Liver (tissue), 9 donors: ENCODE results near the gene SLC43A3. TPM values are rescaled to one million over a fixed set of nuclear protein-coding genes. Genes with fewer than 3 reads are reported as not detected.

Experiments used
- DNase-seq: peaks from one replicate; pipeline ENCODE4 v3.0.0-alpha.2; 2017; ENCODE audit warnings: low spot score
- H3K27ac ChIP-seq, 2 donors: one replicate each; pipeline ENCODE4 v1.7.0; 2013; ENCODE audit warnings: inconsistent platforms in 2 of 2, low read length in 2 of 2, control low read depth in 1 of 2, low read depth in 1 of 2, mild to moderate bottlenecking in 1 of 2
- H3K27me3 ChIP-seq, 4 donors: one replicate each; pipeline versions ENCODE4 v1.6.1 to v1.7.0; 2013; ENCODE audit warnings: low read length in 3 of 4, inconsistent platforms in 1 of 4, mild to moderate bottlenecking in 1 of 4, moderate library complexity in 1 of 4; ENCODE audit not compliant: control insufficient read depth in 4 of 4, insufficient read depth in 4 of 4
- H3K36me3 ChIP-seq, 4 donors: one replicate each; pipeline versions ENCODE4 v1.6.1 to v1.7.0; 2013; ENCODE audit warnings: low read length in 3 of 4, mild to moderate bottlenecking in 3 of 4, low read depth in 1 of 4, moderate library complexity in 1 of 4; ENCODE audit not compliant: control insufficient read depth in 4 of 4, insufficient read depth in 3 of 4
- H3K4me1 ChIP-seq, 4 donors: one replicate each; pipeline versions ENCODE4 v1.6.1 to v1.7.0; 2013; ENCODE audit warnings: low read length in 3 of 4, mild to moderate bottlenecking in 3 of 4, moderate library complexity in 1 of 4; ENCODE audit not compliant: control insufficient read depth in 4 of 4, insufficient read depth in 4 of 4
- H3K4me3 ChIP-seq, 3 donors: one replicate each; pipeline versions ENCODE4 v1.6.1 to v1.7.0; 2013; ENCODE audit warnings: low read length in 3 of 3, control low read depth in 1 of 3, low read depth in 1 of 3, mild to moderate bottlenecking in 1 of 3
- H3K9ac ChIP-seq, 2 donors: one replicate each; pipeline ENCODE4 v1.7.0; 2013; ENCODE audit warnings: low read length in 2 of 2, mild to moderate bottlenecking in 2 of 2, moderate library complexity in 2 of 2, control low read depth in 1 of 2, low read depth in 1 of 2
- H3K9me3 ChIP-seq, 4 donors: one replicate each; pipeline versions ENCODE4 v1.6.1 to v1.7.0; 2013; ENCODE audit warnings: low read length in 3 of 4; ENCODE audit not compliant: control insufficient read depth in 4 of 4
- FOXA2 ChIP-seq: IDR thresholded peaks from 2 replicates; pipeline ENCODE4 v1.6.1; 2016; ENCODE audit warnings: antibody characterized with exemption
- GABPA ChIP-seq, 2 donors: IDR thresholded peaks in 1 of 2; conservative IDR thresholded peaks in 1 of 2; 2 replicates each; pipeline ENCODE4 v1.6.1; 2016; ENCODE audit warnings: antibody characterized with exemption in 2 of 2, mild to moderate bottlenecking in 1 of 2, moderate library complexity in 1 of 2
- JUND ChIP-seq, 2 donors: IDR thresholded peaks; 2 replicates each; pipeline ENCODE4 v1.6.1; 2016; ENCODE audit warnings: antibody characterized with exemption in 2 of 2
- NR2F2 ChIP-seq: IDR thresholded peaks from 2 replicates; pipeline ENCODE4 v1.6.1; 2016; ENCODE audit warnings: antibody characterized with exemption
- RAD21 ChIP-seq, 2 donors: IDR thresholded peaks; 2 replicates each; pipeline ENCODE4 v1.6.1; 2016; ENCODE audit warnings: antibody characterized with exemption in 2 of 2, mild to moderate bottlenecking in 2 of 2
- SP1 ChIP-seq: IDR thresholded peaks from 2 replicates; pipeline ENCODE4 v1.6.1; 2018; ENCODE audit warnings: antibody characterized with exemption, mild to moderate bottlenecking
- YY1 ChIP-seq: IDR thresholded peaks from 2 replicates; pipeline ENCODE4 v1.6.1; 2016; ENCODE audit warnings: antibody characterized with exemption, mild to moderate bottlenecking
- WGBS: extraction: QIAGEN DNeasy Blood & Tissue Kit; methylation state at CpG from one replicate; pipeline ENCODE4 v1.1.7; 2013; 5-methylcytosine and 5-hydroxymethylcytosine counted together
- polyA plus RNA-seq, 2 donors: library from polyadenylated mRNA; stranded (reverse) in 1 of 2; unstranded in 1 of 2; fragments of 200-250 nt in 1 of 2; fragments of >200 nt in 1 of 2; fragmentation: Nextera tagmentation in 1 of 2; extraction: Ambion mirVana in 1 of 2; gene quantifications; one replicate each; pipeline versions ENCODE4 v1.2.1 to v1.2.3, GENCODE V29; 2013 to 2015
- total RNA-seq, 2 donors: library from RNA; depleted of rRNA; stranded (reverse); fragments of >200 nt; gene quantifications; one replicate each; pipeline ENCODE4 v1.2.3, GENCODE V29; 2014
- TF ChIP-seq, protein P1 (sequence below): IDR thresholded peaks from 2 replicates; pipeline ENCODE4 v1.6.1; 2016; ENCODE audit warnings: antibody characterized with exemption
- TF ChIP-seq, protein P2 (sequence below): IDR thresholded peaks from 2 replicates; pipeline ENCODE4 v1.6.1; 2016; ENCODE audit warnings: antibody characterized with exemption, mild to moderate bottlenecking
- TF ChIP-seq, protein P3 (sequence below): fragments of 150-350 bp; IDR thresholded peaks from 2 replicates; pipeline ENCODE4 v1.5.1; 2017; ENCODE audit warnings: improper control_type of control experiment, low read depth, low read length; ENCODE audit not compliant: missing input control
- donor health status: healthy.
- donor health status: healthy.
- donor health status: healthy.
- donor health status: healthy.
- donor health status: healthy.

Gene SLC43A3
- total and polyA plus RNA-seq, 4 donors: 47.2 to 152 (median 93.0) TPM

GRCh38 chr11:57394203-57394965, 32.5 kb downstream of the SLC43A3 start:
- no peaks in the 10 kb centered on the region for H3K9me3 ChIP-seq
- no peak for DNase-seq
- H3K4me1 ChIP-seq: peaks cover 0 to 4% (median 2%) of the 10 kb centered on the region in 4 donors
- 86% methylated on average over 4 of the region's 4 CpGs for WGBS
- H3K9ac ChIP-seq: no peak overlapping the region
- H3K27me3 ChIP-seq: no peaks in the 10 kb centered on the region
- H3K4me3 ChIP-seq: no peak overlapping the region
- no peak overlapping the region for H3K27ac ChIP-seq
- TF ChIP-seq, protein P1, sequence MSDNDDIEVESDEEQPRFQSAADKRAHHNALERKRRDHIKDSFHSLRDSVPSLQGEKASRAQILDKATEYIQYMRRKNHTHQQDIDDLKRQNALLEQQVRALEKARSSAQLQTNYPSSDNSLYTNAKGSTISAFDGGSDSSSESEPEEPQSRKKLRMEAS: no peak
- no peak for TF ChIP-seq JUND (IDR thresholded peaks at IDR 0.05)
- H3K36me3 ChIP-seq: no peaks in the 10 kb centered on the region

DNA sequence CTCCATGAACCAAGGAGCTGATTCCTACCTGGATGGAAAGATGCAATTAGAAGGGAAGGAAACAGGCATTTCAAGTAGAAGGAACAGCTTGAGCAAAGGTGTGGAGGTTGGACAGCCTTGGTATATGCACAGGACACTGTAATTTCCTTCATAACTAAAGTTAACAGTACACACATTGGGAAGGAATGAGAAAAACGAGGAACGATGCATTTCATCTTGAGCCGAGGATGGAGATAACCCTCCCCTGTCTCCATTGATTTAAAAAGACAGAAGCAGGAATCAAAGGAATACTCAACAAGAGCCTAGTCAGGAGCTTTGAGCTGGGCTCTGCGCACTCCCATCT, 34.2 kb downstream of the SLC43A3 start:
- H3K9me3 ChIP-seq: no peaks in the 10 kb centered on the region
- no peak overlapping the region for H3K9ac ChIP-seq
- no peak overlapping the region for H3K27ac ChIP-seq
- no peak for DNase-seq
- TF ChIP-seq, protein P1: no peak
- H3K27me3 ChIP-seq: no peaks in the 10 kb centered on the region
- H3K4me1 ChIP-seq: peaks cover 0 to 4% (median 2%) of the 10 kb centered on the region in 4 donors
- H3K4me3 ChIP-seq: no peak overlapping the region
- WGBS: 93% methylated on average over 4 of the region's 4 CpGs
- no peaks in the 10 kb centered on the region for H3K36me3 ChIP-seq

- Histone ChIP-seq H3K36me3 (no peaks in the 10 kb centered on the region), H3K4me3 (no peak overlapping the region), H3K9ac (no peak overlapping the region), H3K27me3 (no peaks in the 10 kb centered on the region), H3K9me3 (no peaks in the 10 kb centered on the region), H3K27ac (no peak overlapping the region), H3K4me1 (peaks cover 0 to 2% (median 1%) of the 10 kb centered on the region in 4 donors)
- WGBS: 94% methylated on average over 8 of the region's 8 CpGs
- TF ChIP-seq, protein P2, sequence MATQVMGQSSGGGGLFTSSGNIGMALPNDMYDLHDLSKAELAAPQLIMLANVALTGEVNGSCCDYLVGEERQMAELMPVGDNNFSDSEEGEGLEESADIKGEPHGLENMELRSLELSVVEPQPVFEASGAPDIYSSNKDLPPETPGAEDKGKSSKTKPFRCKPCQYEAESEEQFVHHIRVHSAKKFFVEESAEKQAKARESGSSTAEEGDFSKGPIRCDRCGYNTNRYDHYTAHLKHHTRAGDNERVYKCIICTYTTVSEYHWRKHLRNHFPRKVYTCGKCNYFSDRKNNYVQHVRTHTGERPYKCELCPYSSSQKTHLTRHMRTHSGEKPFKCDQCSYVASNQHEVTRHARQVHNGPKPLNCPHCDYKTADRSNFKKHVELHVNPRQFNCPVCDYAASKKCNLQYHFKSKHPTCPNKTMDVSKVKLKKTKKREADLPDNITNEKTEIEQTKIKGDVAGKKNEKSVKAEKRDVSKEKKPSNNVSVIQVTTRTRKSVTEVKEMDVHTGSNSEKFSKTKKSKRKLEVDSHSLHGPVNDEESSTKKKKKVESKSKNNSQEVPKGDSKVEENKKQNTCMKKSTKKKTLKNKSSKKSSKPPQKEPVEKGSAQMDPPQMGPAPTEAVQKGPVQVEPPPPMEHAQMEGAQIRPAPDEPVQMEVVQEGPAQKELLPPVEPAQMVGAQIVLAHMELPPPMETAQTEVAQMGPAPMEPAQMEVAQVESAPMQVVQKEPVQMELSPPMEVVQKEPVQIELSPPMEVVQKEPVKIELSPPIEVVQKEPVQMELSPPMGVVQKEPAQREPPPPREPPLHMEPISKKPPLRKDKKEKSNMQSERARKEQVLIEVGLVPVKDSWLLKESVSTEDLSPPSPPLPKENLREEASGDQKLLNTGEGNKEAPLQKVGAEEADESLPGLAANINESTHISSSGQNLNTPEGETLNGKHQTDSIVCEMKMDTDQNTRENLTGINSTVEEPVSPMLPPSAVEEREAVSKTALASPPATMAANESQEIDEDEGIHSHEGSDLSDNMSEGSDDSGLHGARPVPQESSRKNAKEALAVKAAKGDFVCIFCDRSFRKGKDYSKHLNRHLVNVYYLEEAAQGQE: no peak
- TF ChIP-seq FOXA2 (no peak), RAD21 (IDR thresholded peaks at IDR 0.05) (no peak), JUND (IDR thresholded peaks at IDR 0.05) (no peak), GABPA (IDR thresholded peaks at IDR 0.05 in 1 of 2, conservative IDR thresholded peaks at IDR 0.05 in 1 of 2) (no peak), NR2F2 (no peak), SP1 (no peak), YY1 (no peak)
- TF ChIP-seq, protein P3, sequence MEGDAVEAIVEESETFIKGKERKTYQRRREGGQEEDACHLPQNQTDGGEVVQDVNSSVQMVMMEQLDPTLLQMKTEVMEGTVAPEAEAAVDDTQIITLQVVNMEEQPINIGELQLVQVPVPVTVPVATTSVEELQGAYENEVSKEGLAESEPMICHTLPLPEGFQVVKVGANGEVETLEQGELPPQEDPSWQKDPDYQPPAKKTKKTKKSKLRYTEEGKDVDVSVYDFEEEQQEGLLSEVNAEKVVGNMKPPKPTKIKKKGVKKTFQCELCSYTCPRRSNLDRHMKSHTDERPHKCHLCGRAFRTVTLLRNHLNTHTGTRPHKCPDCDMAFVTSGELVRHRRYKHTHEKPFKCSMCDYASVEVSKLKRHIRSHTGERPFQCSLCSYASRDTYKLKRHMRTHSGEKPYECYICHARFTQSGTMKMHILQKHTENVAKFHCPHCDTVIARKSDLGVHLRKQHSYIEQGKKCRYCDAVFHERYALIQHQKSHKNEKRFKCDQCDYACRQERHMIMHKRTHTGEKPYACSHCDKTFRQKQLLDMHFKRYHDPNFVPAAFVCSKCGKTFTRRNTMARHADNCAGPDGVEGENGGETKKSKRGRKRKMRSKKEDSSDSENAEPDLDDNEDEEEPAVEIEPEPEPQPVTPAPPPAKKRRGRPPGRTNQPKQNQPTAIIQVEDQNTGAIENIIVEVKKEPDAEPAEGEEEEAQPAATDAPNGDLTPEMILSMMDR: no peak
- DNase-seq: no peak
These were observed 34.7 kb downstream of the SLC43A3 start for GRCh38 chr11:57392066-57392762.
